ENCODE results near the gene BRD7.

- no peak for TF ChIP-seq CTCF (IDR thresholded peaks at IDR 0.05; ENCODE audit: poor library complexity)
- no peak for TF ChIP-seq EZH2phosphoT487 (IDR thresholded peaks at IDR 0.05; ENCODE audit: low read depth, severe bottlenecking, unreplicated experiment)
- TF ChIP-seq EZH2 (IDR thresholded peaks at IDR 0.05; ENCODE audit: borderline replicate concordance) = no peak
Measured at GRCh38 chr16:50282010-50282538, 86.7 kb downstream of the BRD7 start.
